Ovary (tissue), 9 donors: ENCODE data around the gene ANO2. TPM values are rescaled to one million over a fixed set of nuclear protein-coding genes. Genes with fewer than 3 reads are reported as not detected.

Experiments
- DNase-seq, 5 donors: peaks; one replicate each; pipeline ENCODE4 v3.0.0-alpha.2; 2019 to 2020
- H3K27ac ChIP-seq, 2 donors: fragments of 200-600 bp; one replicate each; pipeline versions ENCODE4 v1.5.1 to v1.8.0; 2019 to 2022
- H3K27me3 ChIP-seq: fragments of 200-600 bp; one replicate; pipeline ENCODE4 v1.8.0; 2022
- H3K36me3 ChIP-seq: fragments of 200-600 bp; sonication (generic); one replicate; pipeline ENCODE4 v1.5.1; 2019
- H3K4me1 ChIP-seq: one replicate; pipeline ENCODE4 v1.8.1; 2013; ENCODE audit warnings: mild to moderate bottlenecking, moderate library complexity; ENCODE audit not compliant: insufficient read depth
- H3K4me3 ChIP-seq: fragments of 200-600 bp; sonication (generic); one replicate; pipeline ENCODE4 v1.5.1; 2017
- H3K9me3 ChIP-seq, 2 donors: fragments of 200-600 bp in 1 of 2; sonication (generic) in 1 of 2; one replicate each; pipeline versions ENCODE4 v1.5.1 to v1.8.1; 2013 to 2019; ENCODE audit warnings: mild to moderate bottlenecking in 1 of 2, moderate library complexity in 1 of 2
- CTCF ChIP-seq, 3 donors: fragments of 450-650 bp in 2 of 3; fragments of 200-600 bp in 1 of 3; IDR thresholded peaks; one replicate each; pipeline versions ENCODE4 v1.5.1 to v1.8.0; 2016 to 2022; ENCODE audit warnings: antibody characterized with exemption in 3 of 3, mild to moderate bottlenecking in 1 of 3
- EP300 ChIP-seq: sonication (generic); formaldehyde crosslinking; IDR thresholded peaks from one replicate; pipeline ENCODE4 v1.6.1; 2017; ENCODE audit warnings: antibody characterized with exemption
- POLR2A ChIP-seq: fragments of 450-650 bp; IDR thresholded peaks from one replicate; pipeline ENCODE4 v1.6.1; 2017; ENCODE audit warnings: antibody characterized with exemption, mild to moderate bottlenecking, moderate library complexity
- WGBS, 3 donors: extraction: QIAGEN DNeasy Blood & Tissue Kit in 1 of 3; methylation state at CpG; one replicate each; pipeline versions ENCODE4 v1.1.5 to v1.1.7; 2013 to 2017; 5-methylcytosine and 5-hydroxymethylcytosine counted together
- intact Hi-C, 4 donors: fragments of 100-400 bp; cut with DNase I; formaldehyde crosslinking; loops; one replicate each; pipeline versions ENCODE4 v1.11.0 to v1.15.1; 2022 to 2023
- polyA plus RNA-seq, 2 donors: library from polyadenylated mRNA; stranded (reverse); fragments of 200-250 nt in 1 of 2; fragments of 350-450 nt in 1 of 2; fragmentation: Illumina TruSeq in 1 of 2; extraction: RNeasy Lipid Tissue Mini Kit (QIAGEN cat#74804) in 1 of 2; gene quantifications; one replicate each; pipeline ENCODE4 v1.2.3, GENCODE V29; 2013 to 2014
- total RNA-seq, 7 donors: library from RNA; depleted of rRNA in 2 of 7; stranded (reverse); fragments of >200 nt in 2 of 7; fragmentation: NEBNext Ultra II Directional in 3 of 7; extraction: Animal tissue kit (Norgen Biotek cat#: 25700) in 3 of 7; gene quantifications; one replicate each; pipeline versions ENCODE4 v1.1.0 to v1.2.4, GENCODE V29; 2016 to 2023
- donor health status: DM: no; HTN: no; CAD: no; lungs with moderate emphysema.
- donor health status: DM: no; HTN: no; CAD: no.
- donor health status: Bipolar disorder and iron deficiency.
- donor health status: DM: yes; HTN: yes; CAD: no.
- donor health status: DM: no; HTN: no; CAD: no.
- donor health status: DM: yes; HTN: yes; CAD: no.

Gene ANO2
- total and polyA plus RNA-seq, 9 donors: 3.0 to 6.7 (median 3.3) TPM

GRCh38 chr12:5963515-5963914 is 18.5 kb upstream of the ANO2 start:
- Histone ChIP-seq H3K4me1 (no peaks in the 10 kb centered on the region), H3K27ac (no peak overlapping the region), H3K4me3 (no peak overlapping the region), H3K27me3 (no peaks in the 10 kb centered on the region), H3K36me3 (no peaks in the 10 kb centered on the region), H3K9me3 (no peaks in the 10 kb centered on the region)
- TF ChIP-seq EP300: no peak
- TF ChIP-seq POLR2A: no peak
- no peak for TF ChIP-seq CTCF (IDR thresholded peaks at IDR 0.05)
- DNase-seq: no peak
- intact Hi-C loops: no loop called here
- WGBS, 3 donors: 76 to 82% (median 77%) methylated on average over 7 of the region's 7 CpGs

DNA sequence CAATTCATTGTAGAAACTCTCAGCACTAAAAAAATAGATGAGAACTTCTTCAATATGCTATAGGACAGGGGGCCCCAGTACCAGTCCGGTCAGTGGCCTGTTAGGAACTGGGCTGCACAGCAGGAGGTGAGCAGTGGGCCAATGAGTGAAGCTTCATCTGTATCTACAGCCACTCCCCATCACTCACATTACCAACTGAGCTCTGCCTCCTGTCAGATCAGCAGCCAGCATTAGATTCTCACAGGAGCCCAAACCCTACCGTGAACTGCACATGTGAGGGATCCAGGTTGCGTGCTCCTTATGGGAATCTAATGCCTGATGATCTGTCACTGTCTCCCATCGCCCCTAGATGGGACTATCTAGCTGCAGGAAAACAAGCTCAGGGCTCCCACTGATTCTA is 15.7 kb upstream of the ANO2 start:
- peaks cover 2% of the 10 kb centered on the region for H3K27me3 ChIP-seq
- H3K4me3 ChIP-seq: no peak overlapping the region
- no peak for DNase-seq
- no peaks in the 10 kb centered on the region for H3K36me3 ChIP-seq
- no peak overlapping the region for H3K27ac ChIP-seq
- WGBS, 3 donors: 70 to 77% (median 71%) methylated on average over 4 of the region's 4 CpGs
- intact Hi-C loops: no loop called here
- no peaks in the 10 kb centered on the region for H3K4me1 ChIP-seq
- no peaks in the 10 kb centered on the region for H3K9me3 ChIP-seq
- TF ChIP-seq EP300 (no peak), CTCF (IDR thresholded peaks at IDR 0.05) (no peak), POLR2A (no peak)

DNA sequence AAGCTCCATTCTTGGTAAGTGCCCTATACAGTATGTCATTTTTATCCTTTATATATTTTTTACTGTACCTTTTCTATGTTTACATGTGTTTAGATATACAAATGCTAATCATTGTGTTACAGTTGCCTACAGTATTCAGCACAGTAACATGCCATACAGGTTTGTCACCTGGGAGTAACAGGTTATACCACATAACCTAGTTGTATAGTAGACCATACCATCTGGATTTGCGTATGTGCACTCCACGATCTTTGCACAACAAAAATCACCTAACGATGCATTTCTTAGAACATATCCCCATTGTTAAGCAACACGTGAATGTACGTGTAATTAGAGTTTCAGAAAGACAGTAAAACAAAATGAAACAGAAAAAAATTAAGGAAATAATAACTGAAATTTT is 11.9 kb upstream of the ANO2 start:
- 91 to 94% (median 92%) methylated on average over 5 of the region's 5 CpGs for WGBS, 3 donors
- Histone ChIP-seq H3K27ac (no peak overlapping the region), H3K4me3 (no peak overlapping the region), H3K9me3 (no peaks in the 10 kb centered on the region), H3K36me3 (no peaks in the 10 kb centered on the region), H3K4me1 (no peaks in the 10 kb centered on the region), H3K27me3 (peaks cover 2% of the 10 kb centered on the region)
- no peak for TF ChIP-seq CTCF (IDR thresholded peaks at IDR 0.05)
- no peak for DNase-seq
- intact Hi-C loops: no loop called here

DNA sequence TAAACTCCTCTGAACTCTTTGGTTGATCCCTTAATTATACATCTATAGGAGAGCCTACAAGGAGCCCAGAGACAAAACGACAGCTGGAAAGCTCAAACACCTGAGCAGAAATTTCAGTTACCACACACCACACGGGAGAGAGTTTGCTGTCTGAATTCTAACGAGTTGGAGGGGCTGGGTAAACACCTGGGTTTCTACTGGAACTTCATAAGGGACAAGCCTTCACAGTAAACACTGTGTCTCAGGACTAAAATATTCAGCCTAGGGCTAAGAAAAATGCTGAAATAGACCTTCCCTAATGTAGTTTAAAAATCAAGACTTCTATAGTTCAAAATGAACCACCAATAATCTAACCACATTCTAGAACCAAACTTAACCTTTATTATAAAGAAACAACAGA is 9.6 kb upstream of the ANO2 start:
- intact Hi-C loops: no loop called here
- H3K36me3 ChIP-seq: no peaks in the 10 kb centered on the region
- H3K27ac ChIP-seq: no peak overlapping the region
- no peak for TF ChIP-seq EP300
- TF ChIP-seq POLR2A: no peak
- no peak for TF ChIP-seq CTCF (IDR thresholded peaks at IDR 0.05)
- no peaks in the 10 kb centered on the region for H3K9me3 ChIP-seq
- H3K27me3 ChIP-seq: peaks cover 2% of the 10 kb centered on the region
- H3K4me1 ChIP-seq: no peaks in the 10 kb centered on the region
- no peak overlapping the region for H3K4me3 ChIP-seq
- DNase-seq: no peak
- WGBS, 3 donors: 21 to 47% (median 41%) methylated on average over 3 of the region's 3 CpGs
